Left renal cortex interstitium (tissue), 4 donors: ENCODE measurements around the gene PODN. TPM values are rescaled to one million over a fixed set of nuclear protein-coding genes. Genes with fewer than 3 reads are reported as not detected.

ENCODE experiments used
- DNase-seq, 4 donors: peaks; one replicate each; pipeline ENCODE4 v3.0.0-alpha.2; 2013; ENCODE audit warnings: low read depth in 4 of 4, low spot score in 2 of 4, missing footprints in 1 of 4
- polyA plus RNA-seq, 4 donors: library from polyadenylated mRNA; unstranded; fragments of 120-200 nt; gene quantifications; one replicate each; pipeline ENCODE4 v1.2.1, GENCODE V29; 2013; ENCODE audit not compliant: insufficient read length in 4 of 4

PODN gene
- polyA plus RNA-seq, 4 donors = 1.6 to 3.1 (median 2.2) TPM

GRCh38 chr1:53073868-53074311, 11.9 kb downstream of the PODN start:
- no peak for DNase-seq

- DNase-seq = no peak
Observed at GRCh38 chr1:53074313-53075154, 12.5 kb downstream of the PODN start.

DNA sequence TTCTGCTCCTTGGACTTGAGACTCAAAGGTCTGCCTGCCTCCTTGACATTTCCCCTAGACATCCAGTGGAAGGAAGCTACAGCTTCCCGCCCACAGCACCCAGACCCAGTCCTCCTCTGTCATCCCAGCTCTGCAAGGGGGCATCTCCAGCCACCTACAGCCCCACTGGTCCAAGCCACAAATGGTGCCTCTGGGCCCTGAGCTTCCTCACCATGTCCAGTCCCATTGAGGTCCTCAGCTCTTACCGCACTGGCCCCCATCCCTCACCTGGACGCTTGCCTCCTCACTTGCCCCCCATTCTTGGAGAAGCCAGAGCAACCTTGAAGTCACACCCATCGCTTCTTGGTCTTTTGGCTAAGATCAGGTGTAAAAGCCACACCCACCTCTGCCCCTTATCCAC, 13.2 kb downstream of the PODN start:
- DNase-seq = no peak

DNA sequence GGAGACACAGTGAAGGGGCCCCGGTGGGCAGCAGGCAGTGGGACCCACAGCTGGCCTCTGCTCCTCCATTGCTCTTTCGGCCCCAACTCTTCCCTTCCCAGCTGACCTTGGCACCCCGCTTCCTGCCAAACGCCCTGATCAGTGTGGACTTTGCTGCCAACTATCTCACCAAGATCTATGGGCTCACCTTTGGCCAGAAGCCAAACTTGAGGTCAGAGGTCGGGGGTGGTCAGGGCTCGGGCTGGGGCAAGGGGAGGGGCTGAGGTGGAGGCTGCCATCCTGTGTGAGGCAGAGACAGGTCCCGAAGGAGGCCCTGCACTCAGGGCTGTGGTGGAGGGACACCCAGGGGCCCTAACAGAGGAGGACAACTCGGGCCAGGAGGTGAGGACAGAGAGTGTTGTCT, 13.7 kb downstream of the PODN start:
- no peak for DNase-seq

GRCh38 chr1:53076165-53076564, 14.2 kb downstream of the PODN start:
- DNase-seq = no peak

DNA sequence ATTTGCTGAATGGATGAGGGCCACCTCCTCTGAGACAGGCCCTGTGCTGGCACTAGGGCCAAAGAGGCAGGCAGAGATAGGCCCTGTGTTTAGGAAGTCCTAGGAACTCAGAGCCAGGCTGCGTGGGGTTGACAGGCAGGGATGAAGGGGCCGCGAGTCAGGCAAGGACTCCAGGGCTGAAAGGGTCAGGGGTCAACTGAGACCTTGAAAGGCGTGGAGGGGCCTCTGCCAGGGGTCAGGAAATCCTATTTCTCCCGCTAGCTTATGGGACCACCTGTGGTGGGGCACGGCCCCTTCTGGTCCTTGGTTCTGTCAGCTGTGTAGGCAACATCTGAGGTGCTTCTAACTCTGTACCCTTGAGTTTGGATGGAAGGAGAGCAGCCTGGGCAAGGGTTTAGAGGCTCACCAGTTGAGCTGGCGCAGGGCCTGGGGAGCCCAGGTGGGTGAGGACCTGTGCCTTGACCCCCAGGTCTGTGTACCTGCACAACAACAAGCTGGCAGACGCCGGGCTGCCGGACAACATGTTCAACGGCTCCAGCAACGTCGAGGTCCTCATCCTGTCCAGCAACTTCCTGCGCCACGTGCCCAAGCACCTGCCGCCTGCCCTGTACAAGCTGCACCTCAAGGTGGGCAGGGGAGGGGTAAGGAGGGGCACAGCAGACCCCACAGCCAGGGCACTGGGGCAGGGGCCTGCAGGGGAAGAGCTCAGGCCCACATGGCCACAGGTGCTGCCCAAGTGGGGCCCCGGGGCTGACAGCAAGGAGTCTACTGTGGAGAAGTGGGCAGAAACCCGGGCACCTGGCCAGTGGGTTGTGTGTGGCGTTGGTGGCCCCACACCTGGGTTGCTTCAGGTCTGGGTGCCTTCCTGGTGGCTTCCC, 14.9 kb downstream of the PODN start:
- DNase-seq = no peak

DNA sequence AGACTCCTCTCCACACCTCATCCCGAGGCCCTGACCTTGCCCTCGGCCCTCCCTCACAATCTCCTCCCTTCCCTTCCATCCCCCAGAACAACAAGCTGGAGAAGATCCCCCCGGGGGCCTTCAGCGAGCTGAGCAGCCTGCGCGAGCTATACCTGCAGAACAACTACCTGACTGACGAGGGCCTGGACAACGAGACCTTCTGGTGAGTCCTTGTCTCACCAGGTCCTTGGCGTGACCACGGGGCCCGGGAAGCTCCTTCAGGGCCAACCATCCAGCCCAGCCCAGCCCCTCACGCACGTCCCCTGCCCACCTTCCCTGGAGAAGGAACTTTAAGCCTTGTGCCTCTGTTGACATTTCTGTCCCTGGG, 15.6 kb downstream of the PODN start:
- DNase-seq = no peak

DNA sequence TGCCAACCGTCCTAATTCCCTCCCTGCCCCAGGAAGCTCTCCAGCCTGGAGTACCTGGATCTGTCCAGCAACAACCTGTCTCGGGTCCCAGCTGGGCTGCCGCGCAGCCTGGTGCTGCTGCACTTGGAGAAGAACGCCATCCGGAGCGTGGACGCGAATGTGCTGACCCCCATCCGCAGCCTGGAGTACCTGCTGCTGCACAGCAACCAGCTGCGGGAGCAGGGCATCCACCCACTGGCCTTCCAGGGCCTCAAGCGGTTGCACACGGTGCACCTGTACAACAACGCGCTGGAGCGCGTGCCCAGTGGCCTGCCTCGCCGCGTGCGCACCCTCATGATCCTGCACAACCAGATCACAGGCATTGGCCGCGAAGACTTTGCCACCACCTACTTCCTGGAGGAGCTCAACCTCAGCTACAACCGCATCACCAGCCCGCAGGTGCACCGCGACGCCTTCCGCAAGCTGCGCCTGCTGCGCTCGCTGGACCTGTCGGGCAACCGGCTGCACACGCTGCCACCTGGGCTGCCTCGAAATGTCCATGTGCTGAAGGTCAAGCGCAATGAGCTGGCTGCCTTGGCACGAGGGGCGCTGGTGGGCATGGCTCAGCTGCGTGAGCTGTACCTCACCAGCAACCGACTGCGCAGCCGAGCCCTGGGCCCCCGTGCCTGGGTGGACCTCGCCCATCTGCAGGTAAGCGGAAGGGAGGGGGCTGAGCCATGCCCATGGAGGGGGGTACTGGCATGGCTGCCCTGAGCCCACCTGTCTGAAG, 16.5 kb downstream of the PODN start:
- no peak for DNase-seq

DNA sequence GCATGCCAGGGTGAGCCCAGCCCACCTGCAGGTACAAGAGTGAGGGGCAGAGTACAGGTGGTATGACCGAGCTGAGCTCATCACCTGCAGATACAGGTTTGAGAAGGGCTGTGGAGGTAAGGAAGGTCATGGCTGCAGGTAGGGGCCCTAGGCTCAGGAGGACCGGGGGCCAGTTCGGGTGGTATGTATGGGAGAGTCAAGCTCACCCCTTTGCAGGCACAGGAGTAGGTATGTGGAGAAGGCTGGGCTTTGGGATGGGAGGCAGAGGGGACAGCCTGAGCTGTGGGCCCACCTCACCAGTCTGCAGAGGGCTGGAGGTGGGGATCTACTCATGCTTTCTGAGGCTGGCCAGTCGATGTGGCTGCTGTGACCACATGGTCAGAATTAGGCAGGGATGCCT, 17.2 kb downstream of the PODN start:
- DNase-seq = no peak

- no peak for DNase-seq
Observed at GRCh38 chr1:53080041-53080440, 18.0 kb downstream of the PODN start.

DNA sequence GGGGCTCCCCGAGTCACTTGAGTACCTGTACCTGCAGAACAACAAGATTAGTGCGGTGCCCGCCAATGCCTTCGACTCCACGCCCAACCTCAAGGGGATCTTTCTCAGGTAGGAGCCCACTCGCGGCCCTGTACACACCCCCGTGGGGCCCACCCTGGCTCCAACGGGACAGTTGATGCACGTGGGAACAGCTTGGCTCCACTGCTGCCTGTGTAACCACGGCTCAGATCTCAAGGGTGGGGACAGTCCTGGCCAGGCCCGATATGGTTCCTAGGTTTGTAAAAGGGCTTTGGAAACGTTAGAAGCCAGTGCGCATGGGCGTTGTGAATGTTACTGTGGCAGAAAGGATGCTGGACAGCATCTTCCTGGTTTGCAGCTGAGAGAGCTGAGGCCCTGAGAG, 18.8 kb downstream of the PODN start:
- DNase-seq = no peak

DNA sequence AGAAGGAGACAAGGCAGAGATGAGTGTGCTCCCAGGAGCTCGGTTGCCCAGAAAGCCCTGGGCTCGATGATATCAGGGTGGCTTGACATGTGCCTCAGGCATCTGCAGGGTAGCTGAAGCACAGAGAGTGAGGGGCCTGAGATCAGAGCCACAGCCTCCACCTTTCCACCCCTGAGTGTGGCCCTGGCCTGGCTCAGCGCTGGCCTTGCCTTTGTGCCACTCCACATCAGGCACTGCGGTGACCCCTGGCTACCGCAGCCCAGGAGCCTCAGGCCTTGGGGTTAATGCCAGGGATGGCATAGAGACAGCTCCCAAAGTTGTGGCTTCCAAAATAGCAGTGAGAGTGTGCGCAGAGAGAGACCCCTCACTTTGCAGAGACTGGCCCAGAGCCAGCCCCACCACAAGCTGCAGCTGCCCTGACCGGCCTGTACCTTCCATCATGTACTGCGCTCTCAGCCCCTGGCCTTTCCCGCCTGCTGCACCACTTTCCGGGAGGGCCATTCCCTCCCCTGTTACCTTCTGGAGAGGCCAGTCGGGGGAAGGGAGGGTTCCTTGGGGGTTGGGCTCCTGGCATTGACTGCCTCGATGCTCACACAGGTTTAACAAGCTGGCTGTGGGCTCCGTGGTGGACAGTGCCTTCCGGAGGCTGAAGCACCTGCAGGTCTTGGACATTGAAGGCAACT, 19.5 kb downstream of the PODN start:
- no peak for DNase-seq

DNA sequence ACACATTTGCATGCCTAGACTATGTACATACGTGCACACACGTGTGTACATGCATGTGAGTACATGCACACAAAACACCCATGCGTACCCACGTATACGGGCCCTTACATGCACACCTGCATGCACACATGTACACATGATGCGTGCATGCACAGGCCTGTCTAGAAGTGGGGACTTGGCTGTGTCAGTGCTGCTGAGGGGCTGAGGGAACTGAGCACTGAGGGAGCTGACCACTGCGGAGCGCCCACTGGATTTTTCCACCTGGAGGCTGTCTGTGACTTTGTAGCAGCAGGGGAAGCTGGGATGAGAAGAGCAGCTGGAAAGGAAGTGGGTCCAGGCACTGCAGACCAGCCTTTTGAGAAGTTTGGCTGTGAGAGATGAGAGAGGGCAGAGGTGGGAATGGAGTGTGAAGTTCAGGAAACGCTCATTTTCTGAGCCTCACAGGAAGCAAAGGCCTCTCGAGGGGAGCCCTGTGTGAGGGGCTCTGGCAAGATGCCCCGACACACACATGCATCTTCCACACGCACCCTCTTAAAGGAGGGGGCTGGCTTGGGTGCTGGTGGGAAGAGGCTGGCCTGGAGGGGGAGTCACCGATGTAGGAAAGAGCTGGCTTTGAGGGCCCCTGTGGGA, 20.9 kb downstream of the PODN start:
- DNase-seq = no peak

GRCh38 chr1:53083636-53084588, 21.9 kb downstream of the PODN start:
- DNase-seq = no peak

DNA sequence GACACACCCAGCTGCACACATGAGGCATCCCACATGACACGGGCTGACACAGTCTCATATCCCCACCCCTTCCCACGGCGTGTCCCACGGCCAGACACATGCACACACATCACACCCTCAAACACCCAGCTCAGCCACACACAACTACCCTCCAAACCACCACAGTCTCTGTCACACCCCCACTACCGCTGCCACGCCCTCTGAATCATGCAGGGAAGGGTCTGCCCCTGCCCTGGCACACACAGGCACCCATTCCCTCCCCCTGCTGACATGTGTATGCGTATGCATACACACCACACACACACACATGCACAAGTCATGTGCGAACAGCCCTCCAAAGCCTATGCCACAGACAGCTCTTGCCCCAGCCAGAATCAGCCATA, 22.6 kb downstream of the PODN start:
- no peak for DNase-seq

DNA sequence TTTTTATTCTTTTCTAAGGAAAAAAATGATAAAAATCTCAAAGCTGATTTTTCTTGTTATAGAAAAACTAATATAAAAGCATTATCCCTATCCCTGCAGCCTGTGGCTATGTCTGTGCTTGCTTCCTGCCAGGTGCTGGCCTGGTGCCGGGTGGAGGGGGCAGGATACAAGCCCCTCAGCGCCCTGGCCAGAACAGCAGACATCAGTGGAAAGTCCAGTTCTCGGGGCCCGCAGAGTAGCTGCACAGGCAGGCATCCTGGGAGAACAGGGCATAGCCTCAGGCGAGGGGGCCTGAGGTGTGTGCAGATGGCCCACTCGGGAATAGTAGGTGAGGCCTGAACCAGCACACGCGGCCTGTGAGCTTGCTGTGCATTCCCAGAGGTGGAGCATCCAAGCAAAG, 23.4 kb downstream of the PODN start:
- DNase-seq = no peak

GRCh38 chr1:53086491-53087070, 24.6 kb downstream of the PODN start:
- no peak for DNase-seq
